HepG2 (cell line): ENCODE results near the gene MARVELD3. TPM values are rescaled to one million over a fixed set of nuclear protein-coding genes. Genes with fewer than 3 reads are reported as not detected.

ENCODE experiments used
- ATF7-NPFF ChIP-seq: sonication (generic); formaldehyde crosslinking; IDR thresholded peaks from 2 replicates; pipeline ENCODE4 v1.8.1; 2023; ENCODE audit warnings: mild to moderate bottlenecking, low read depth, missing genetic modification reagents, moderate library complexity
- ETV6 ChIP-seq: sonication (generic); formaldehyde crosslinking; conservative IDR thresholded peaks from 2 replicates; pipeline ENCODE4 v1.4.0; 2020; ENCODE audit warnings: missing genetic modification reagents
- HMGA1 ChIP-seq: sonication (generic); formaldehyde crosslinking; conservative IDR thresholded peaks from 2 replicates; pipeline ENCODE4 v1.4.0; 2020; ENCODE audit warnings: missing genetic modification reagents
- IRX3 ChIP-seq: sonication (generic); formaldehyde crosslinking; IDR thresholded peaks from 2 replicates; pipeline ENCODE4 v1.8.1; 2023; ENCODE audit warnings: mild to moderate bottlenecking, low read depth, missing genetic modification reagents, borderline replicate concordance
- KDM3A ChIP-seq: IDR thresholded peaks from 2 replicates; pipeline ENCODE4 v1.6.1; 2018; ENCODE audit warnings: low read depth, missing compliant biosample characterization
- KLF9 ChIP-seq: IDR thresholded peaks from 2 replicates; pipeline ENCODE4 v1.6.1; 2016; ENCODE audit warnings: low read depth
- PHF5A ChIP-seq: IDR thresholded peaks from one replicate; pipeline ENCODE4 v1.6.1; 2018; ENCODE audit warnings: low read depth, missing genetic modification reagents; ENCODE audit not compliant: unreplicated experiment
- SAP130 ChIP-seq: IDR thresholded peaks from 2 replicates; pipeline ENCODE4 v1.6.1; 2016; ENCODE audit warnings: low read depth
- SNRNP70 ChIP-seq: fragments of 200-400 bp; formaldehyde crosslinking; IDR thresholded peaks from 2 replicates; pipeline ENCODE4 v1.6.1; 2017; ENCODE audit warnings: mild to moderate bottlenecking, low read depth, low read length, moderate library complexity
- SP140L ChIP-seq: sonication (generic); formaldehyde crosslinking; IDR thresholded peaks from 2 replicates; pipeline ENCODE4 v1.4.0; 2020; ENCODE audit warnings: missing genetic modification reagents, borderline replicate concordance
- STAT5B ChIP-seq: sonication (generic); formaldehyde crosslinking; IDR thresholded peaks from 2 replicates; pipeline ENCODE4 v1.4.0; 2020; ENCODE audit warnings: missing genetic modification reagents
- TCF7 ChIP-seq: sonication (generic); IDR thresholded peaks from 2 replicates; pipeline ENCODE4 v1.6.1; 2016; ENCODE audit warnings: antibody characterized with exemption, low read depth
- ZFY ChIP-seq: sonication (generic); formaldehyde crosslinking; IDR thresholded peaks from 2 replicates; pipeline ENCODE4 v1.4.0; 2020; ENCODE audit warnings: missing genetic modification reagents
- ZNF589 ChIP-seq: sonication (generic); formaldehyde crosslinking; conservative IDR thresholded peaks from 2 replicates; pipeline ENCODE4 v1.8.0; 2022; ENCODE audit warnings: mild to moderate bottlenecking, moderate library complexity, missing genetic modification reagents
- ZNF605 ChIP-seq: sonication (generic); formaldehyde crosslinking; IDR thresholded peaks from 2 replicates; pipeline ENCODE4 v1.8.0; 2022; ENCODE audit warnings: mild to moderate bottlenecking, missing genetic modification reagents
- polyA plus RNA-seq, 8 experiments: library from polyadenylated mRNA; depleted of rRNA in 3 of 8; stranded (reverse) in 7 of 8; unstranded in 1 of 8; fragments of >200 nt; fragmentation: Illumina TruSeq in 4 of 8; extraction: Trizol in 4 of 8; gene quantifications; 2 replicates each; pipeline versions ENCODE4 v1.2.1 to v1.2.3, GENCODE V29; 2011 to 2016; ENCODE audit warnings: low read depth in 4 of 8, missing spikeins in 1 of 8, mixed read lengths in 1 of 8; ENCODE audit not compliant: insufficient read depth in 1 of 8
- total RNA-seq, 5 experiments: library from RNA; depleted of rRNA; stranded (reverse); fragments of >200 nt; fragmentation: Illumina TruSeq; extraction: Trizol; gene quantifications; 2 replicates each; pipeline ENCODE4 v1.2.3, GENCODE V29; 2016; ENCODE audit warnings: low read depth in 1 of 5
- TF ChIP-seq, protein P1 (sequence below): sonication (generic); formaldehyde crosslinking; IDR thresholded peaks from 2 replicates; pipeline ENCODE4 v1.4.0; 2020; ENCODE audit warnings: missing genetic modification reagents, low read depth, mild to moderate bottlenecking, borderline replicate concordance
- TF ChIP-seq, protein P2 (sequence below): sonication (generic); formaldehyde crosslinking; IDR thresholded peaks from 2 replicates; pipeline ENCODE4 v1.5.0; 2020; ENCODE audit warnings: mild to moderate bottlenecking, missing genetic modification reagents, borderline replicate concordance
- TF ChIP-seq, protein P3 (sequence below): sonication (generic); formaldehyde crosslinking; IDR thresholded peaks from 2 replicates; pipeline ENCODE4 v1.8.0; 2023; ENCODE audit warnings: mild to moderate bottlenecking, missing genetic modification reagents
- TF ChIP-seq, protein P4 (sequence below): IDR thresholded peaks from 2 replicates; pipeline ENCODE4 v1.6.1; 2016; ENCODE audit warnings: missing biosample characterization, missing genetic modification reagents, low read depth
- TF ChIP-seq, protein P5 (sequence below): sonication (generic); formaldehyde crosslinking; IDR thresholded peaks from 2 replicates; pipeline ENCODE4 v1.8.1; 2023; ENCODE audit warnings: mild to moderate bottlenecking, moderate library complexity, missing genetic modification reagents

MARVELD3 gene
- total and polyA plus RNA-seq, 2 of the 13 experiments (the other 11 are each of a cell fraction or from before 2014, with no cell fraction given) = 4.8 to 5.6 TPM

DNA sequence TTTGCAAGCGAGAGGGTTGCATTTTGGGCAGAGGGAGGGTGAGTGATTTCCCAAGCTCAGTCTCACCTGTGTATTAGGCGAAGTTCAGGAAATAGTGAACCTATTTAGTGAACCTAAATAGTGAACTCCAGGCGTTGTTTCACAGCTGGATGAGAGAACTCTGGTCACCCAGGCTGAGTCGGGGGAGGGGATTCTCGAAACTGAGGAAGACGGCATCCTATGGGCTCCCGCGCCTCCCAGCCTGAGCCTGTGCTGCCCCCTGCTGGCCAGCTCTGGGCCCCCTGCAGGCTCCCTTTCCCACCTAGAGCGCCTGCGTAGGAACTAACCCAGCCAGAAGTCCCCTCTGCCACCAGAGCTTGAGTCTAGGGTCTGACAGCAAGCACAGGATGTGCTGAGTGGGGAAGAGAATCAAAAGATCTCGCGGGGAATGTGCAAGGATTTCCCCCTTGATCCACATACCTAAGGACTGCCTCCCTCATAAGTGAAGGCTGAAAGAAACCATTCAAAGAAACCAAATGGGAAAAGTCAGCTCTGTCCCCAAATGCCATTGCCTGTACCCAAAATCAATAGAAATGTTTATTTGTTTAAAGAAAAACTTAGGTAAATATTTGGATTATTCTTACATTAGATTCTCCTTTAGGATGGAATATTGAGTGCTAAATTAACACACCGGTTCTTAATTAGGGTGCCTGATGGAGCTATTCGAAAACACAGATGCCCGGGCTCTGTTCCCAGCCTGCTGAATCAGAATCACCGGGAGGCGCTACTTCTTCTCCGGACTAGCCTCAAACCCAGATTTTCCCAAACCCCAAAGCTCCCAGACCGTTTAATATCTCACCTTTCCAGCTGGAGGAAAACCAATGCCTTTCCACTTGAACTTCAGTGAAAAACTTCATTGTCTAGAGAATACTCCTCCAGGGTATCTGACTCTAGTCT, 14.8 kb upstream of the MARVELD3 start (continued):
- TF ChIP-seq ZFY (CRISPR knock-in tag) (peak; percentile 42; the same call in 1 of the 2 replicates), ZNF605 (CRISPR knock-in tag) (peak; percentile 76; the same call in 1 of the 2 replicates), HMGA1 (no peak), ZNF589 (no peak), IRX3 (no peak), SNRNP70 (no peak), PHF5A (CRISPR knock-in tag) (peak; percentile 48), STAT5B (CRISPR knock-in tag) (no peak), ETV6 (CRISPR knock-in tag) (no peak), SAP130 (peak; percentile 60), ATF7-NPFF (CRISPR knock-in tag) (no peak), KDM3A (peak; percentile 83; the same call in 1 of the 2 replicates), TCF7 (no peak), SP140L (CRISPR knock-in tag) (0 out of 2 replicates have a peak, but pooled peaks have one; percentile 43), KLF9 (CRISPR knock-in tag) (no peak)
- TF ChIP-seq, protein P1, sequence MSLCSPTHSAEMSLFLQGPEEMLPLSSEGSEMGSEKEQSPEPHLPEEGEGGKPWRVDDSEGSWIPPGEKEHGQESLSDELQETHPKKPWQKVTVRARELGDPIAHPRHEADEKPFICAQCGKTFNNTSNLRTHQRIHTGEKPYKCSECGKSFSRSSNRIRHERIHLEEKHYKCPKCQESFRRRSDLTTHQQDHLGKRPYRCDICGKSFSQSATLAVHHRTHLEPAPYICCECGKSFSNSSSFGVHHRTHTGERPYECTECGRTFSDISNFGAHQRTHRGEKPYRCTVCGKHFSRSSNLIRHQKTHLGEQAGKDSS (CRISPR knock-in tag) = peak; percentile 40; the same call in 1 of the 2 replicates
- TF ChIP-seq, protein P2, sequence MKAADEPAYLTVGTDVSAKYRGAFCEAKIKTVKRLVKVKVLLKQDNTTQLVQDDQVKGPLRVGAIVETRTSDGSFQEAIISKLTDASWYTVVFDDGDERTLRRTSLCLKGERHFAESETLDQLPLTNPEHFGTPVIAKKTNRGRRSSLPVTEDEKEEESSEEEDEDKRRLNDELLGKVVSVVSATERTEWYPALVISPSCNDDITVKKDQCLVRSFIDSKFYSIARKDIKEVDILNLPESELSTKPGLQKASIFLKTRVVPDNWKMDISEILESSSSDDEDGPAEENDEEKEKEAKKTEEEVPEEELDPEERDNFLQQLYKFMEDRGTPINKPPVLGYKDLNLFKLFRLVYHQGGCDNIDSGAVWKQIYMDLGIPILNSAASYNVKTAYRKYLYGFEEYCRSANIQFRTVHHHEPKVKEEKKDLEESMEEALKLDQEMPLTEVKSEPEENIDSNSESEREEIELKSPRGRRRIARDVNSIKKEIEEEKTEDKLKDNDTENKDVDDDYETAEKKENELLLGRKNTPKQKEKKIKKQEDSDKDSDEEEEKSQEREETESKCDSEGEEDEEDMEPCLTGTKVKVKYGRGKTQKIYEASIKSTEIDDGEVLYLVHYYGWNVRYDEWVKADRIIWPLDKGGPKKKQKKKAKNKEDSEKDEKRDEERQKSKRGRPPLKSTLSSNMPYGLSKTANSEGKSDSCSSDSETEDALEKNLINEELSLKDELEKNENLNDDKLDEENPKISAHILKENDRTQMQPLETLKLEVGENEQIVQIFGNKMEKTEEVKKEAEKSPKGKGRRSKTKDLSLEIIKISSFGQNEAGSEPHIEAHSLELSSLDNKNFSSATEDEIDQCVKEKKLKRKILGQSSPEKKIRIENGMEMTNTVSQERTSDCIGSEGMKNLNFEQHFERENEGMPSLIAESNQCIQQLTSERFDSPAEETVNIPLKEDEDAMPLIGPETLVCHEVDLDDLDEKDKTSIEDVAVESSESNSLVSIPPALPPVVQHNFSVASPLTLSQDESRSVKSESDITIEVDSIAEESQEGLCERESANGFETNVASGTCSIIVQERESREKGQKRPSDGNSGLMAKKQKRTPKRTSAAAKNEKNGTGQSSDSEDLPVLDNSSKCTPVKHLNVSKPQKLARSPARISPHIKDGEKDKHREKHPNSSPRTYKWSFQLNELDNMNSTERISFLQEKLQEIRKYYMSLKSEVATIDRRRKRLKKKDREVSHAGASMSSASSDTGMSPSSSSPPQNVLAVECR (CRISPR knock-in tag) = peak; percentile 52; the same call in 1 of the 2 replicates
- TF ChIP-seq, protein P3, sequence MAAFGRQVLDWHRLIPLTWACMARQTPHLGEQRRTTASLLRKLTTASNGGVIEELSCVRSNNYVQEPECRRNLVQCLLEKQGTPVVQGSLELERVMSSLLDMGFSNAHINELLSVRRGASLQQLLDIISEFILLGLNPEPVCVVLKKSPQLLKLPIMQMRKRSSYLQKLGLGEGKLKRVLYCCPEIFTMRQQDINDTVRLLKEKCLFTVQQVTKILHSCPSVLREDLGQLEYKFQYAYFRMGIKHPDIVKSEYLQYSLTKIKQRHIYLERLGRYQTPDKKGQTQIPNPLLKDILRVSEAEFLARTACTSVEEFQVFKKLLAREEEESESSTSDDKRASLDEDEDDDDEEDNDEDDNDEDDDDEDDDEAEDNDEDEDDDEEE (CRISPR knock-in tag) = no peak
- TF ChIP-seq, protein P4, sequence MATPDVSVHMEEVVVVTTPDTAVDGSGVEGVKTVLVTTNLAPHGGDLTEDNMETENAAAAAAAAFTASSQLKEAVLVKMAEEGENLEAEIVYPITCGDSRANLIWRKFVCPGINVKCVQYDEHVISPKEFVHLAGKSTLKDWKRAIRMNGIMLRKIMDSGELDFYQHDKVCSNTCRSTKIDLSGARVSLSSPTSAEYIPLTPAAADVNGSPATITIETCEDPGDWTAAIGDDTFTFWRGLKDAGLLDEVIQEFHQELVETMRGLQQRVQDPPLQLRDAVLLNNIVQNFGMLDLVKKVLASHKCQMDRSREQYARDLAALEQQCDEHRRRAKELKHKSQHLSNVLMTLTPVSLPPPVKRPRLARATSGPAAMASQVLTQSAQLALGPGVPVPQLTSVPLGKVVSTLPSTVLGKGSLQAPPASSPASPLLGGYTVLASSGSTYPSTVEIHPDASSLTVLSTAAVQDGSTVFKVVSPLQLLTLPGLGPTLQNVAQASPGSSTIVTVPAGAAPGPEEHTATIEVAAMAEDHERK (CRISPR knock-in tag) = no peak
- TF ChIP-seq, protein P5, sequence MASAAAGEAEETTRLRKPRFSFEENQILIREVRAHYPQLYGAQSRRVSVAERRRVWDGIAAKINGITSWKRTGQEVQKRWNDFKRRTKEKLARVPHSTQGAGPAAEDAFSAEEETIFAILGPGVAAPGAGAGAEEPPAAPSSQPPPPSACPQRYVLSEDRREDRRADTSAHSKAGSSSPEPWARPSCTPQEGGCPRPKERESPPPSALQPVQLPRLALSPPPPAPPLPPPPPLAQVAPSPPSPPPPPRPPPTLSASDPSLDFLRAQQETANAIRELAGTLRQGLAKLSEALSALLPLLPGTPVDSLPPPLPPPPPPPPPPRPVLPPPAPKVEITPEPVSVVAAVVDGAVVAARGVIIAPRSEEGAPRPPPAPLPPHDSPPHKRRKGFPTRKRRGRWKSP (CRISPR knock-in tag) = peak; percentile 27; the same call in 1 of the 2 replicates
